NOMO-1 treated with dmso at 0.1 percent for 144 hours (cell line): ENCODE results near the gene SIK3.
"Not testable (repeated sequence)": the region's sequence is repeated elsewhere in the genome, so short reads cannot be mapped to it uniquely, and the experiment has no call there.

Experiments
- DNase-seq: peaks from one replicate; lab custom pipeline; 2025; ENCODE audit not compliant: unreplicated experiment; lab: John Stamatoyannopoulos, UW

Gene SIK3

DNA sequence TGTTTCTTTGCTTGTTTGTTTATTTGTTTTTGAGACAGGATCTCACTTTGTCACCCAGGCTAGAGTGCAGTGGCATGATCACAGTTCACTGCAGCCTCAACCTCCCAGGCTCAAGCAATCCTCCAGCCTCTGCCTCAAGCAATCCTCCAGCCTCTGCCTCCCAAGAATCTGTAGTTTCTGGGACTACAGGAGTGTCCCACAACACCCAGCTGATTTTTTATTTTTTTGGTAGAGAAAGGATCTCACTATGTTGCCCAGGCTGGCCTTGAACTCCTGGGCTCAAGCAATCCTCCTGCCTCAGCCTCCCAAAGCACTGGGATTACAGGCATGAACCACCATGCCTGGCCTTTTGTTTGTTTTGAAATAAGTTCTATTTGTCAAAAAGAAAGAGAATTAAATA, 296.6 kb downstream of the SIK3 start:
- DNase-seq = not testable (repeated sequence)

DNA sequence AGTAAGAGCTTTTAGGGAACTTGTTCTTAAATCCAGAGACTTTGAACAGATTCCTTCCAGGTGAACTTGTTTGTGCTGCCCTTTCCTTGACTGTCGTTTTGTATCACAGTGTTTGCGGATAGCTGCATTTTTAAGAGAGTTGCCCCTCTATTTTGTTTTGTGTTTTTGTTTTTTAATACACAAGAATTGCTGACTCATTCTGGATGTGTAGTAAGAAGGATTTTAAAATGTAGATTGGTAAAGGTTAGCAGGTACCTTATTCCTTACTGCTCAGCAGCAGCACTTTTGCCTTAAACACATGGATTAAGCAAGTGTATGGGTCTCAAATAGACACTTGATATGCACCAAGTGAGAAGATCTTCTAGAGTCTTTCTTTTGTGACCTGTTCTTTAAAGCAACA, 297.6 kb downstream of the SIK3 start:
- no peak for DNase-seq

DNA sequence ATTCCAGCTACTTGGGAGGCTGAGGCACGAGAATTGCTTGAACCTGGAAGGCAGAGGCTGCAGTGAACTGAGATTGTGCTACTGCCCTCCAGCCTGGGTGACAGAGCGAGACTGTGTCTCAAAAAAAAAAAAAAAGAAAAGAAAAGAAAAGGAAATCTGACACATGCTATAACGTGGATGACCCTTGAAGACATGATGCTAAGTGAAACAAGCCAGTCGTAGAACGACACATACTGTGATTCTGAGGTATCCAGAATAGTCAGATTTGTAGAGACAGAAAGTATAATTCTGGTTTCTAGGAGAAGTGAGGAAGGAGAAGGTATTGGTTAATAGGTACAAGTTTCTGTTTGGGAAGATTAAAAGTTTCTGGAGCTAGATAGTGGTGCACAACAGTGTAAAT, 299.9 kb downstream of the SIK3 start:
- no peak for DNase-seq

DNA sequence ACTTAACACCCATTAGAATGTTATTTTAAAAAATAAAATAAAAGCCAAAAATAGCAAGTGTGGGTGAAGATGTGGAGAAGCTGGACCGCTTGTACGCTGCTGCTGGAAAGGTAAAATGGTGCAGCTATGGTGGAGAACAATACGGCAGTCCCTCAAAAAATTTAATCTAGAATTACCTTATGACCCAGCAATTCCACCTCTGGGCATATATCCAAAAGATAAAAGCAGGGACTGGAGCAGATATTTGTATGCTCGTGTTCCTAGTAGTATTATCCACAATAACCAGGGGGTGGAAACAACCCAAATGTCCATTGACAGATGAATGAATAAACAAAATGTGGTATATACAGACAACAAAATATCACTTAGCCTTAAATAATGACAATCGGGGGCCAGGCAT, 300.4 kb downstream of the SIK3 start:
- DNase-seq = no peak

DNA sequence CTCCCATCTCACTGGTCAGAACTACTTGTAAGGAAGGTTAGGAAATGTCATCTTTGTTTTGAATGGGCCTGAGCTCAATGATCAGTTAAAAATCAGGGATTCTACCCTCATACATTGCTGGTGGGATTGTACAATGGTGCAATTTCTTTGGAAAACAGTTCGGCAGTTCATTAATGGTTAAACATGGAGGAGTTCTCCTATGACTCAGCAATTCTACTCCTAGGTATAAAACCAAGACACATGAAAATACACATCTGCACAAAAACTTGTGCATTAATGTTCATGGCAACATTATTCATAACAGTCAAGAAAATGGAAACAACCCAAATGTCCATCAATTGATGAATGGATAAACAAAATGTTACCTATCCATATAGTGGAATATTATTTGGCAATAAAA, 301.7 kb downstream of the SIK3 start:
- no peak for DNase-seq

DNA sequence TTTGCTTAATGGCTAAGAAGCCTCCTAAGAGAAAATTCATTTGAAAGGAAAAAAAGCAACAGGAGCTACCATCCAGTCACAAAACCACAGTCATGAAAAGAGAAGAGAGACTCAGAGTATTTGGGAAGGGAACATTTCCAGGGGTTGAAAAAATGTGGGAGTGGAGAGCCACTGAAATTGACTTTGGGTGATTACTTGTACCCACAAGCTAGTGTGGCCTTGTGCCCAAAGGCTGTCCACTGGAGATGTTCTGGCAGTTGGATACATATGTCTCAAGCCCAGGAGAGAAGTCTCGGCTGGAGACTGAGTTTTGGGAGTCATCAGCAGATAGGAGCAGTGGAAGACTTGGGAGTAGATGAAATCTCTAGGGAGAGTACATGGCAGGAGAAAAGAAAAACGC, 303.4 kb downstream of the SIK3 start:
- no peak for DNase-seq

DNA sequence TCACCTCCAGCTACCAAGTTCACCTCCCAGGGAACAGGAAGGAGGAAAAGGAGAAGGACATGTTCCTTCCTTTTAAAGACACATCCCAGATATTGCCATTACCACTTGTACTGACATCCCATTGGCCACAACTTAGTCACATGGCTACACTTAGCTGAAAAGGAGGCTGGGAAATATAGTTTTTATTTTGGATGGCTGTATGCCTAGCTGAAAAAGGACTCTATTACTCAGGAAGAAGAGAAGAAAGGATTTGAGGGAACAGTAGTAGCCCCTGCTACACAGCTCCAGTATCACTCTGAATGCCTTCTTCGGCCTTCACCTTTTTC, 304.5 kb downstream of the SIK3 start:
- no peak for DNase-seq
